ENCODE results near the gene PDF. TPM values are rescaled to one million over a fixed set of nuclear protein-coding genes. Genes with fewer than 3 reads are reported as not detected.

The PDF gene
- total RNA-seq, 1 donor from 2014 or later = 20.1 TPM

GRCh38 chr16:69338557-69339288 is 8.3 kb upstream of the PDF start:
- peaks cover 31% of the 10 kb centered on the region for H3K4me1 Mint-ChIP-seq
- DNase-seq (ENCODE audit: low read depth, low spot score) = no peak
- H3K36me3 Mint-ChIP-seq (ENCODE audit: low read depth) = peaks cover 20% of the 10 kb centered on the region

GRCh38 chr16:69334696-69335095 is 4.3 kb upstream of the PDF start:
- peaks cover 17% of the 10 kb centered on the region for H3K36me3 Mint-ChIP-seq (ENCODE audit: low read depth)
- H3K27me3 Mint-ChIP-seq (ENCODE audit: low read depth) = no peaks in the 10 kb centered on the region
- H3K4me1 Mint-ChIP-seq = peaks cover 15% of the 10 kb centered on the region
- no peak for TF ChIP-seq CTCF (conservative IDR thresholded peaks at IDR 0.05)
- H3K9me3 Mint-ChIP-seq = no peaks in the 10 kb centered on the region
- DNase-seq (ENCODE audit: low read depth, low spot score) = no peak
- no peak overlapping the region for H3K27ac Mint-ChIP-seq (ENCODE audit: unreplicated experiment)
- peak overlapping the region; percentile 62 for H3K4me3 Mint-ChIP-seq

More at GRCh38 chr16:69338557-69339288, 8.3 kb upstream of the PDF start:
- Mint-ChIP-seq H3K4me3 (peak overlapping the region; percentile 99), H3K27me3 (ENCODE audit: low read depth) (no peaks in the 10 kb centered on the region), H3K9me3 (no peaks in the 10 kb centered on the region), H3K27ac (ENCODE audit: unreplicated experiment) (peak overlapping the region; percentile 84)
- no peak for TF ChIP-seq CTCF (conservative IDR thresholded peaks at IDR 0.05)

GRCh38 chr16:69329369-69330285 is 761 bp downstream of the PDF start:
- peaks cover 13% of the 10 kb centered on the region for H3K36me3 Mint-ChIP-seq (ENCODE audit: low read depth)

GRCh38 chr16:69328854-69329316 is 1.5 kb downstream of the PDF start:
- no peaks in the 10 kb centered on the region for H3K27me3 Mint-ChIP-seq (ENCODE audit: low read depth)
- no peaks in the 10 kb centered on the region for H3K9me3 Mint-ChIP-seq
- no peak overlapping the region for H3K27ac Mint-ChIP-seq (ENCODE audit: unreplicated experiment)
- TF ChIP-seq CTCF (conservative IDR thresholded peaks at IDR 0.05) = no peak
- H3K36me3 Mint-ChIP-seq (ENCODE audit: low read depth) = peaks cover 10% of the 10 kb centered on the region
- no peak for DNase-seq (ENCODE audit: low read depth, low spot score)
- peak overlapping the region; percentile 88 for H3K4me3 Mint-ChIP-seq
- H3K4me1 Mint-ChIP-seq = peaks cover 27% of the 10 kb centered on the region

More at GRCh38 chr16:69329369-69330285, 761 bp downstream of the PDF start:
- Mint-ChIP-seq H3K27ac (ENCODE audit: unreplicated experiment) (no peak overlapping the region), H3K4me3 (peak overlapping the region; percentile 88), H3K4me1 (peaks cover 27% of the 10 kb centered on the region), H3K9me3 (no peaks in the 10 kb centered on the region), H3K27me3 (ENCODE audit: low read depth) (no peaks in the 10 kb centered on the region)
- DNase-seq (ENCODE audit: low read depth, low spot score) = no peak
- TF ChIP-seq CTCF (conservative IDR thresholded peaks at IDR 0.05) = no peak

GRCh38 chr16:69327585-69328310 is 2.6 kb downstream of the PDF start:
- Mint-ChIP-seq H3K27ac (ENCODE audit: unreplicated experiment) (no peak overlapping the region), H3K27me3 (ENCODE audit: low read depth) (no peaks in the 10 kb centered on the region), H3K9me3 (no peaks in the 10 kb centered on the region), H3K4me3 (peak overlapping the region; percentile 88), H3K4me1 (peaks cover 27% of the 10 kb centered on the region), H3K36me3 (ENCODE audit: low read depth) (peaks cover 8% of the 10 kb centered on the region)
- no peak for DNase-seq (ENCODE audit: low read depth, low spot score)
- no peak for TF ChIP-seq CTCF (conservative IDR thresholded peaks at IDR 0.05)

All from neural crest cell (in vitro differentiated cells).